Natural killer cell treated with Interleukin-12 subunit alpha and Interleukin-12 subunit beta and Interleukin-15 and Interleukin-18, amount 100 ng/mL, for 72 hours (primary cell): ENCODE measurements around the gene GADD45G. TPM values are rescaled to one million over a fixed set of nuclear protein-coding genes. Genes with fewer than 3 reads are reported as not detected.

ENCODE experiments used
- ATAC-seq, 2 donors: fragments of 150-1000 bp; cut with Tn5 transposase in 1 of 2; sonication (Bioruptor Pico), chemical (Tn5 transposase) in 1 of 2; 2 replicates each; pipeline ENCODE4 v1.10.0; 2021
- DNase-seq: peaks from one replicate; pipeline ENCODE4 v3.0.0; 2022; ENCODE audit warnings: low spot score
- H3K27ac Mint-ChIP-seq, 2 donors: 1 replicate in 1 of 2; 2 replicates in 1 of 2; pipeline ENCODE4 v1.8.0; 2022; ENCODE audit warnings: mixed read lengths in 2 of 2, mild to moderate bottlenecking in 1 of 2, moderate library complexity in 1 of 2
- H3K27me3 Mint-ChIP-seq, 2 donors: 1 replicate in 1 of 2; 2 replicates in 1 of 2; pipeline ENCODE4 v1.8.0; 2022; ENCODE audit warnings: mixed read lengths in 2 of 2
- H3K36me3 Mint-ChIP-seq: one replicate; pipeline ENCODE4 v1.8.0; 2022; ENCODE audit warnings: mixed read lengths
- H3K4me1 Mint-ChIP-seq, 2 donors: 1 replicate in 1 of 2; 2 replicates in 1 of 2; pipeline ENCODE4 v1.8.0; 2022; ENCODE audit warnings: low read depth in 2 of 2, mixed read lengths in 2 of 2, mild to moderate bottlenecking in 1 of 2
- H3K4me3 Mint-ChIP-seq: one replicate; pipeline ENCODE4 v1.8.0; 2022; ENCODE audit warnings: mixed read lengths
- H3K9me3 Mint-ChIP-seq: 2 replicates; pipeline ENCODE4 v1.8.0; 2022; ENCODE audit warnings: mixed read lengths
- total RNA-seq, 2 donors: library from RNA; stranded (reverse); gene quantifications; one replicate each; pipeline ENCODE4 v1.2.3, GENCODE V29; 2022

GADD45G gene
- total RNA-seq, 2 donors from 2014 or later, result 24.3 to 68.6 TPM

DNA sequence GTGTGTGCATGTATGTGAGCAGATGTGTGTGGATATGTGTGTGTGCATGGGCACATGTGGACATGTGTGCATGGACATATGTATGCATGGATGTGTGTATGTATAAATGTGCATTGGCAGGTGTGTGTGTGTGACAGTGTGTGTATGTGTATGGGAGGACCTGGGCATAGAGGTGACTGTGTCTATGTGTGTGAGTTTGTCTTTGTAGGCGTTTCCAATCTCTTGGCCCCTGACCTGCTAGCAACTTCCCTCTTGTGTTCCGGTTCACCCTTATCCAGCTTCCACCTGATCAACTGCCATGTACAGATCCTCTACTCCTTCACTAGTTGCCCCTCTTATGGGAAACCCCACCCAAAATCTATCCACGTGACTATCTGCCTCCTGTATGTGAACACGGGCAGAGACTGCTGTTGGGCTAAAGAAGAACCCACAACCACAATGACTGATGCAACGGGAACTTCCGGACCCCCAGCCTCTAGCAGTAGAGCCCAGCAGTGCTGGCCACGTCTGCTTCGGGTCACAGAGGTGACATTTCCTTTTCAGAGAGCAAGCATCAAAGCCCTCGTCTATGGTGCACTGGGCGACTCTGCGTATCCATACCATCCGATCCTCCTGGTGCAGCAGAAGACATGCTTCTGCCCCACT, 24.9 kb upstream of the GADD45G start:
- peak overlapping the region; percentile 18 to 60 for H3K27ac Mint-ChIP-seq
- H3K27me3 Mint-ChIP-seq, result peaks cover 6 to 21% of the 10 kb centered on the region in 2 donors
- peaks cover 6% of the 10 kb centered on the region for H3K36me3 Mint-ChIP-seq
- peaks cover 20 to 23% of the 10 kb centered on the region in 2 donors for H3K4me1 Mint-ChIP-seq
- H3K4me3 Mint-ChIP-seq, result peak overlapping the region; percentile 45
- peaks cover 4% of the 10 kb centered on the region for H3K9me3 Mint-ChIP-seq
- ATAC-seq (peak; percentile 98), DNase-seq (peak; percentile 87)

DNA sequence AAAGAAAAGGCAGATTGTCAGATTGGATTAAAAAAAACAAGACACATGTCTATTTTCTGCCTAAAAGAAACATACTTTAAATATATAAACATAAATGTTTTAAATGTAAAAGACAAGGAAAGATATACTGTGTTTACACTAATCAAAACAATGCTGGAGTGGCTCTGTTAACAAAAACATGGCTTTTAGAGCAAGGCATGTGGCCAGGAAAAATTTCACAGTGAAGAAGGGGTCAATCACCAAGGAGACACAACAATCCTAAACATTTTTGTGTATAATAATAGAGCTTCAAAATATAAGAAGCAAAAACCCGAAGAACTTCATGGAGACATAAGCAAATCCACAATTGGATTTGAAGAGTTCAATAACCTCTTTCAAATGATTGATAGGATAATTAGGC, 18.5 kb upstream of the GADD45G start:
- Mint-ChIP-seq H3K4me3 (no peak overlapping the region), H3K9me3 (peaks cover 4% of the 10 kb centered on the region), H3K27ac (no peak overlapping the region), H3K27me3 (peaks cover 8 to 21% of the 10 kb centered on the region in 2 donors), H3K36me3 (peaks cover 6% of the 10 kb centered on the region), H3K4me1 (no peaks in the 10 kb centered on the region)
- DNase-seq (no peak), ATAC-seq (no peak)

DNA sequence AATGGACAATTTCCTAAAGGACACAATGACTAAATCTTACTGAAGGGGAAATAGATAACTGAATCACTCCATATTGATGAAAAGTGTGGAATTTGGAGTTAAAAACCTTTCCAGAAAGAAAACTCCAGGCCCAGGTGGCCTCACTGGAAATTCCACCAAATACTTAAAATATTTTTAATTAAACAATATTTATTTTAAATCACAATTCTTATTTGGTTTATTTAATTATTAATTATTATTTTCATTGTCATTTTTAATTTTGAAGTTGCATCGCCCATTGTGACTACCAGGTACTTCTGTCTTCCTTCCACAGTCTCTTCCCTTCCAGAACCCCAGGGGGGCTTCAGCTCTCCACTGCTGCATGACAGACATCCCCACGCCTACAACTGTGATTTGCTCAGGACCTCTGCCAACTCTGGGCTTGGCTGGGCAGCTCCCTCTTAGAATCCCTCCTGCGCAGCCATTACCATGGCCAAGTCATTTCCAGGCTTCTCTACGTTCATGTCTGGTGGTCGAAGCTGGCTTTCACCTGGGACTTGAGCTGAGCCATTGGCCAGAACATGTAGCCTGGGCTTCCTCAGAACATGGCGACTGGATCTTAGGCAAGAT, 16.4 kb upstream of the GADD45G start:
- no peak for DNase-seq
- Mint-ChIP-seq H3K9me3 (peaks cover 4% of the 10 kb centered on the region), H3K27me3 (peaks cover 9 to 13% of the 10 kb centered on the region in 2 donors), H3K4me1 (no peaks in the 10 kb centered on the region), H3K4me3 (no peak overlapping the region), H3K36me3 (peaks cover 6% of the 10 kb centered on the region), H3K27ac (no peak overlapping the region)
- no peak for ATAC-seq

DNA sequence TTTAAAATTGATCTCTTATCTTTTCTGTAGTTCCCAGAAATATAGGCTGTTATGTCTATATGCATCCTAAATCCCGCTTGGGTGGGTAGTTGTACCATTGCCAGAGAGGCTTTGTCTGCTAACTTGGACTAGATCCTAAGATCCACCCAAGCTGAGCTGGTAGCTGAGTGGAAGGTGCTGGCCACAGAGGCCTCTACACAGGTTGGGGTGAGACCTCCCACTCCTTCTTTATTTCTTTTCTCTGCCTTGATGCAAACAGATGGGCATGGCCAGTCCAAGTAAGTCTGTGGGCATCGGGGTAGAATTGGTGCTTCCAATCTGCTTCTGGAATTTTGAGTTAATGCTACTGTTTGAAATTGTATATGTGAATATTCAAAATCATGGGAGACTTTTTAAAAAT, 14.4 kb upstream of the GADD45G start:
- Mint-ChIP-seq H3K4me3 (no peak overlapping the region), H3K27me3 (peaks cover 0 to 5% of the 10 kb centered on the region in 2 donors), H3K9me3 (no peaks in the 10 kb centered on the region), H3K36me3 (no peaks in the 10 kb centered on the region), H3K4me1 (no peaks in the 10 kb centered on the region), H3K27ac (no peak overlapping the region)
- no peak for DNase-seq
- ATAC-seq, result no peak

DNA sequence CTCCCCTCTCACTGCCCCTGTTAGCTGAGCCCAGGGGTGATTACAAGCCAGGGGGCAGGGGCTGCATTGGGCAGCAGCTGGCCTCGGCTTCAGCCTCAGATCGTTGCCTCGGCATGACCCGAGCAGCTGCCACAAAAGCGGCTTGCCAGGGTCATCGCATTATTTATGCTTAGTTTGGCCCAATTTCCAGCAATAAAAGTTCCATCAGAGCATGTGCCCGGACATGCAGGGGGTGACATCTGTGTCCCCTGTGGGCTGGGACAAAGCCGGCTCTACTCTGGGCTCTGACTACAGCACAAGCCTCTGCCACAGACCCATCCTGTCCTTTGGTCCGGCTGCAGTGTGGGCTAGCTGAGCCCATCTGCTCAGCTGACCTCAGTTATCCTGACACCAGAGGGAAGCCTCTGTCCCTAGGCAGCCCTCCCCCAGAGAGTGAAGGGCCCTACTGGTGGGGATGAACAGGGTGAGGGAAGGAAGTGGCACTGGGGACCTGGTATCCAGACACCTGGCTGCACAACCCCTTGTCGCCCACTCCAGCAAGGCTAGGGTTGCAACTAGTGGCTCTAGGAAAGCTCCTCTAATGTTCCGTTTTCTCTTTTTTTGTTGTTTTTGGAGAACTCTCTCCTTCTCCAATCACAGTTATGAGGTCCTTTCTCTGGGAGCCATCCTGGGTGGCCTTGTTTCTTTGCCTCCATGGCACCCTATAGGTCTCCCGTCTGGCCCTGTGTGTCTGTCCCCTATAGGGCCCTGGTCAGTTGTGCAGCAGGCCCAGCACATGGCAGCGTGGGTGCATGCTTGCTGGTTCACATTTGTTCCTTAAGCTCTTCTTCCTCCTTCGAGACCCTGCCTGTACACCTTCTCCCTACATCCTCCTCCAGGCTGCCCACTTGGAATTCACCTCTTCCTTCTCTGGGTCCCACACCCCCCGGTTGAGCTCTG, 13.3 kb upstream of the GADD45G start:
- H3K36me3 Mint-ChIP-seq, result no peaks in the 10 kb centered on the region
- H3K9me3 Mint-ChIP-seq, result no peaks in the 10 kb centered on the region
- H3K4me3 Mint-ChIP-seq, result no peak overlapping the region
- ATAC-seq (peak; percentile 29 to 34), DNase-seq (no peak)
- peaks cover 1 to 4% of the 10 kb centered on the region in 2 donors for H3K4me1 Mint-ChIP-seq
- peak overlapping the region in 1 of 2 donors; percentile 11 for H3K27ac Mint-ChIP-seq
- H3K27me3 Mint-ChIP-seq, result peaks cover 0 to 5% of the 10 kb centered on the region in 2 donors

DNA sequence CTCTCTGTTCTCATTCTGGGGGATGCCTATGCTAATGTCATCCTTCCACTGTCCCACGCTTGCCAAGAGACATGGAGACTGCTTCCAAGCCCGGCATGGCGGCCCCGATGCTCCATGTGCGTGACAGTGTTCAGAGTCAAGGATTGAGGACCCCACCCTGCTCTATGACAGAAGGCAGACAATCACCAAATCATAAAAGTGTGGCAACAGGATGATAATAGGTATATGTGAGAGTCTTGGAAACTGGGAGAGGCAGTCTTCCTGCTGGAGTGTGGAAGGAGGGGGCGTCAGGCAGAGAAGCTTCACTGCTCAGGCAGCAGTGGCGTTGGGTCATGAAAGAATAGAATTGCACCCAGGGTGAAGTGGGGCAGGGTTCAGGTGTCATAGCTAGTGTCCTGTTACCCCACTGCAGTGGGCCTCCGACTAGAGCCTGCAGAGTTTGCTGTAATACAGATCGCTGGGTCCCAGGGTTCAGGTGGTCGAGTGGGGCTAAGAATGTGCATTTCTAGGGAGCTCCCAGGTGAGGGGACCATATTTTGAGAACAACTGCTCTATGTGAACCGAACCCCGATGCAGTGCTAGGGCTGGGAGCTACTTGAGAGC, 12.5 kb upstream of the GADD45G start:
- H3K4me3 Mint-ChIP-seq, result no peak overlapping the region
- no peaks in the 10 kb centered on the region for H3K36me3 Mint-ChIP-seq
- ATAC-seq, result no peak
- peak overlapping the region in 1 of 2 donors; percentile 11 for H3K27ac Mint-ChIP-seq
- H3K9me3 Mint-ChIP-seq, result no peaks in the 10 kb centered on the region
- peaks cover 9 to 12% of the 10 kb centered on the region in 2 donors for H3K4me1 Mint-ChIP-seq
- peaks cover 0 to 5% of the 10 kb centered on the region in 2 donors for H3K27me3 Mint-ChIP-seq
- no peak for DNase-seq

DNA sequence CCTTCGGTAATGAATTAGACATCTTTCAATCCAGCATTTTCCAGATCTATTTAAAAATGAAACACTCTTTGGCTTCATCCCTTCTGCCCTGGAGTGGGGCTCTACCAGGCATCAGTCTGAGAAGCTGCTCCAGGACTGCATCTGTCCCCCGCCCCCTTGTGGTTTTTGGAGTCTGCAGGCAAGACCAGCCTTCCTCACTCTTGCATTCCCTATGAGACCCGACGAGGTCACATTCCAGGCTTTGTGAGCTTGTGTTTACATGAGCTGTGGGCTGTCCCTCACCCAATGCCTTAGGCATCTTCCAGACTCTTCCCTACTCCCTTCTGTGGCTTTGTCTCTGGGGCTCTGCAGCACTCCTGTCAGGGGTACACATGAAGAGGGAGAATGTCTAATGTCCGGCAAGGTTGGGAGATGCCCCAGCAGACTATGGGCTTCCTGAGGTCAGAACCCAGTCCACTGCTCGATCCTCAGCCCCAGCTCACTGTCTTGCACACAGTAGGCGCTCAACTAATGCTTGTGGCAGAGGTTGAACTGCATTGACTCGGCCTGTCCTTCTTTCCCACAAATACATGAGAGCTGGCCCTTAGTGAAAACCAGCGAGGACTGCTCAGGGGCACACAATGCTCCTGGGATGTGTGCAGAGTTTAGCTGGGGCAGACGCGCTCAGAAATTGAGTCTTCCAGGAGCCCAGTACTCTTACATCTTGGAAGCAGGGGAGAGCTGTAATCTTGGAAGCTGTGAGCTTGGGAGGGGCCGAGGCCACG, 11.7 kb upstream of the GADD45G start:
- Mint-ChIP-seq H3K36me3 (no peaks in the 10 kb centered on the region), H3K4me3 (no peak overlapping the region), H3K4me1 (peaks cover 9 to 14% of the 10 kb centered on the region in 2 donors), H3K9me3 (no peaks in the 10 kb centered on the region), H3K27me3 (peaks cover 0 to 5% of the 10 kb centered on the region in 2 donors), H3K27ac (no peak overlapping the region)
- ATAC-seq, result no peak
- no peak for DNase-seq

DNA sequence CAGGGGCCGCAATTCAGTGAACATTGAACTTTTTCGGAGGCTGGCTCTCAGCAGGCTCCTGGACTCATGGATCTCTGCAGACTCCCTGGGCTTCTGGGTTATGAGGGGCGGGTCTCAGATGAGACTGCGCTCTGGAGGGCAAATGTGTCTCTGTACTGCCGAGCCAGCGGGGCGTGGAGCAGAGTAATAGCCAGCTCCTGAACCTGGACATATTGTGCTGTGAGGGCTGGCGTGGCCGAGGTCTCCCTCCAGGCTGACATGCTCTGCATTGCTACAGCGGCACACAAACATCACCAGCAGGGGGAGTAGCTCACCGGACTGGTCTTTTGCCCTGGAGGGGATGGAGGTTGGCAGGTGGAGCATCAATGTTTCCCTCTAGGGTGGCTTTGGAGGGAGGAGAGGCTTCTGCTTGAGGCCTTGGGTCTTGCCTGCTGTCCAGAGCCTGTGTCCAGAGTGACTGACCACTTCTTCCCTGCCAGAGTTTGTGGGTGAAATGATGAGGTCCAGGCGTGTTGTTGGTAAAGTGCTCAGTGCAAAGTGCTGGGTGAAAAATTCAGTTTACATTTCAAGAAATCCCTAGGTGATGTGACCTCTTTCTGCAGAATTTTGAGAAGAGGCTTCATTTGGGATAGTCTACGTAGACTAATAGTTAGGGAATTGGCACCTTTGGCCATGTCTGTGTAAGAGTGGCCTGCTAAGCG, 10.9 kb upstream of the GADD45G start:
- no peak overlapping the region for H3K4me3 Mint-ChIP-seq
- H3K4me1 Mint-ChIP-seq, result peaks cover 9 to 14% of the 10 kb centered on the region in 2 donors
- H3K27me3 Mint-ChIP-seq, result peaks cover 0 to 3% of the 10 kb centered on the region in 2 donors
- peak; percentile 58 to 63 for ATAC-seq
- H3K9me3 Mint-ChIP-seq, result no peaks in the 10 kb centered on the region
- H3K36me3 Mint-ChIP-seq, result no peaks in the 10 kb centered on the region
- H3K27ac Mint-ChIP-seq, result no peak overlapping the region
- DNase-seq, result peak; percentile 75

DNA sequence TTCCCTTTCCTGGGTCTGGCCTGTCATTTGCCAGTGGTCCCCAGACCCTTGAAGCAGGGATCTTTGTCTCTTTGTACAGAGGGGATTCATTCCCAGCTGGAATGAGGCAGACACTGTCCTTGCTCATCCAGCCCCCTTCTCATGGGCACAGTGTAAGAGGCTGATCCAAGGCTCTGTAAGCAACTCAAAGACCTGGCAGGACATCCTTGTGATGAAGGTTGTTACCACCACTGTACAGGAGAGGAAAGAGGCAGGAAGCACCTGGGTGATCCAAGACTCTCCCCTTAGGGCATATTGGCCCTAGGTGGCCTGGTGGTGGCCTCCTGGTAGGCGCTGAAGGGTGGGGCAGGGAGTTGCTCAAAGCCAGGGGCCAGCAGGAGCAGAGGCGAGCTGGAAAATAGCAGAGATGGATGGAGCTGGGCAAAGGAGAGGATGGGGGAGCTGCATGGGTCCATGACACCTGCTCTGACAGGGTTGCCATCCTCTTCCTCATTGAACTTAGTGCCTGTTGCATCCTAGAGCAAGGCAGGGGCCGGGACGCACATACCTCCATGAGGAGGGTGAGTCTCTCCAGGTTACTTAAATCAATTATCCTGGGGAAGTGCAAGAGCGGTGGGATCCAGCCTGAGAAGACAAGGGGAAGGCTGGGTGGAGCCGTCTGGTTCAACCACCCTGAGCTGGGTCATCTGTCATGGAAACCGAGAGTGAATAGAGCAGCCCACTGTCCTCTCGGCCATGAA, 9.8 kb upstream of the GADD45G start:
- H3K27ac Mint-ChIP-seq, result no peak overlapping the region
- ATAC-seq (no peak), DNase-seq (no peak)
- H3K4me1 Mint-ChIP-seq, result peaks cover 9 to 14% of the 10 kb centered on the region in 2 donors
- no peak overlapping the region for H3K4me3 Mint-ChIP-seq
- H3K36me3 Mint-ChIP-seq, result no peaks in the 10 kb centered on the region
- peaks cover 3 to 4% of the 10 kb centered on the region in 2 donors for H3K27me3 Mint-ChIP-seq
- no peaks in the 10 kb centered on the region for H3K9me3 Mint-ChIP-seq

DNA sequence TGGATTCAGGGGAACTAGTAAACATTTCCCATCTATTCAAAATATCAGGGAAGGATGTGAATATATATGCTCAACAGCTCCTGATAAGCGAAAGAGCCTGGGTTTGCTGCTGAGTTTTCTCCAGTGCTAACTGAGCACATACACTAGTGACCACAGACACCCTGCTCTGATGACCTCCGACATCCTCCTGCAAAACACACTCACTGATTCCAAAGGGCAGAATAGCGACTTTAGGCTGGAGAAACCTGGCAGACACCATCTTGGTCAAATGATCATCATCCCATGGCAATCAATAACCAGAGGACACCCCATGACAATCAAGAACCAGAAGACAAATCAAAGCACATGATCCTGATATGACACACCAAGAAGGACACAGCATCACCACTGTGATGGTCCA, 9.2 kb upstream of the GADD45G start:
- Mint-ChIP-seq H3K4me1 (peaks cover 9 to 14% of the 10 kb centered on the region in 2 donors), H3K27me3 (peaks cover 3 to 5% of the 10 kb centered on the region in 2 donors), H3K4me3 (no peak overlapping the region), H3K36me3 (no peaks in the 10 kb centered on the region), H3K27ac (no peak overlapping the region), H3K9me3 (no peaks in the 10 kb centered on the region)
- ATAC-seq (no peak), DNase-seq (no peak)

DNA sequence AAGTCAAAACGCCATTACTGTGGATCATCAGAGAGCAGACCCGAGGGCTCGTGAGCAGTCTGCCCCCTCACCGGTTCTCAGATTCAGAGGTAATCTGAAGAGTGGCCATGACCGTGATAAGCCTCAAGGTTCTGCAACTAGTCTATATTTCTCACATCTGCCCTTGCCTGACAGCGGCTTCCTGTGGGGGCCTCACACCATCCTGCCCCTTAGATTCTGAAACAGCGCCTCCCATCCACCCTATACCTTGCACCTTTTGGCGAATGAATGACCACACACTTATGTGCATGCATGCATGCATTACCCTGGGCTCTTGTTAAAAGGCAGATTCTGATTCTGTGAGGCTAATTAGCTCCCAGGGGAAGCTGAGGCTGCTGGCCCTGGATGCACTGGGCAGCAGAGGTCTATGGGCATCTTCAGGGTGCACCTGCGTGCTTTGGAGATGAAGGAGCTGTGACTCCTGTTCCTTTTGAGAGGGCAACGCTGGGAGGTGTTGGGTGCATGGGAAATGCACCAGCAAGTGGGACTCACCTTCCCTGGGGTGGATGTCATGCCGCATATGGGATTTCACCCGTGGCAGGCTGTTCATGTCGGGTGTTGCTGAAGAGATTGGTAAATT, 7.8 kb upstream of the GADD45G start:
- Mint-ChIP-seq H3K4me1 (peaks cover 9 to 14% of the 10 kb centered on the region in 2 donors), H3K9me3 (no peaks in the 10 kb centered on the region), H3K36me3 (no peaks in the 10 kb centered on the region), H3K27me3 (peaks cover 4 to 5% of the 10 kb centered on the region in 2 donors), H3K4me3 (no peak overlapping the region), H3K27ac (no peak overlapping the region)
- ATAC-seq, result peak in 1 of 2 donors; percentile 44
- no peak for DNase-seq
